ENCODE data around the gene DMD. TPM values are rescaled to one million over a fixed set of nuclear protein-coding genes. Genes with fewer than 3 reads are reported as not detected.

Gene DMD
- total RNA-seq, 2 experiments from 2014 or later = 0.14 to 0.37 TPM

- CTCF ChIA-PET = no interaction called here
- Mint-ChIP-seq H3K9me3 (no peaks in the 10 kb centered on the region), H3K36me3 (ENCODE audit: low read depth) (no peaks in the 10 kb centered on the region), H3K27me3 (ENCODE audit: low read depth) (no peaks in the 10 kb centered on the region), H3K4me3 (no peak overlapping the region), H3K4me1 (ENCODE audit: low read depth) (no peaks in the 10 kb centered on the region), H3K27ac (no peak overlapping the region)
- intact Hi-C loops (cut with micrococcal nuclease) = no loop called here
- DNase-seq = no peak
Measured at GRCh38 chrX:31320740-31321139, 1890.6 kb downstream of the DMD start.

- no peaks in the 10 kb centered on the region for H3K36me3 Mint-ChIP-seq (ENCODE audit: low read depth)
- no peaks in the 10 kb centered on the region for H3K27me3 Mint-ChIP-seq (ENCODE audit: low read depth)
- DNase-seq = no peak
- CTCF ChIA-PET = no interaction called here
- H3K9me3 Mint-ChIP-seq = no peaks in the 10 kb centered on the region
- H3K4me1 Mint-ChIP-seq (ENCODE audit: low read depth) = no peaks in the 10 kb centered on the region
- H3K27ac Mint-ChIP-seq = no peak overlapping the region
- H3K4me3 Mint-ChIP-seq = no peak overlapping the region
- intact Hi-C loops (cut with micrococcal nuclease) = no loop called here
Measured at GRCh38 chrX:31319586-31319985, 1891.8 kb downstream of the DMD start.

- no peak overlapping the region for H3K4me3 Mint-ChIP-seq
- intact Hi-C loops (cut with micrococcal nuclease) = no loop called here
- H3K9me3 Mint-ChIP-seq = no peaks in the 10 kb centered on the region
- H3K36me3 Mint-ChIP-seq (ENCODE audit: low read depth) = no peaks in the 10 kb centered on the region
- CTCF ChIA-PET = no interaction called here
- no peak for DNase-seq
- H3K27ac Mint-ChIP-seq = no peak overlapping the region
- H3K4me1 Mint-ChIP-seq (ENCODE audit: low read depth) = no peaks in the 10 kb centered on the region
- H3K27me3 Mint-ChIP-seq (ENCODE audit: low read depth) = no peaks in the 10 kb centered on the region
Measured at GRCh38 chrX:31318866-31319265, 1892.5 kb downstream of the DMD start.

GRCh38 chrX:31316340-31316991 is 1894.9 kb downstream of the DMD start:
- DNase-seq = no peak
- Mint-ChIP-seq H3K9me3 (no peaks in the 10 kb centered on the region), H3K4me1 (ENCODE audit: low read depth) (no peaks in the 10 kb centered on the region), H3K36me3 (ENCODE audit: low read depth) (no peaks in the 10 kb centered on the region), H3K27ac (no peak overlapping the region), H3K27me3 (ENCODE audit: low read depth) (no peaks in the 10 kb centered on the region), H3K4me3 (no peak overlapping the region)
- intact Hi-C loops (cut with micrococcal nuclease) = no loop called here
- CTCF ChIA-PET = interaction anchor here (0.6 kb wide), 1 partner anchor 96 kb away, joined by 3 read pairs; no protein-coding TSS in a partner anchor

GRCh38 chrX:31314921-31315320 is 1896.4 kb downstream of the DMD start:
- H3K4me3 Mint-ChIP-seq = no peak overlapping the region
- H3K4me1 Mint-ChIP-seq (ENCODE audit: low read depth) = no peaks in the 10 kb centered on the region
- no peaks in the 10 kb centered on the region for H3K27me3 Mint-ChIP-seq (ENCODE audit: low read depth)
- no peak for DNase-seq
- no peak overlapping the region for H3K27ac Mint-ChIP-seq
- CTCF ChIA-PET = no interaction called here
- intact Hi-C loops (cut with micrococcal nuclease) = no loop called here
- H3K36me3 Mint-ChIP-seq (ENCODE audit: low read depth) = no peaks in the 10 kb centered on the region
- H3K9me3 Mint-ChIP-seq = no peaks in the 10 kb centered on the region

GRCh38 chrX:31307952-31308351 is 1903.4 kb downstream of the DMD start:
- H3K9me3 Mint-ChIP-seq = no peaks in the 10 kb centered on the region
- no peaks in the 10 kb centered on the region for H3K36me3 Mint-ChIP-seq (ENCODE audit: low read depth)
- DNase-seq = no peak
- CTCF ChIA-PET = no interaction called here
- H3K4me3 Mint-ChIP-seq = no peak overlapping the region
- intact Hi-C loops (cut with micrococcal nuclease) = no loop called here
- no peak overlapping the region for H3K27ac Mint-ChIP-seq
- H3K27me3 Mint-ChIP-seq (ENCODE audit: low read depth) = peaks cover 2% of the 10 kb centered on the region
- no peaks in the 10 kb centered on the region for H3K4me1 Mint-ChIP-seq (ENCODE audit: low read depth)

- intact Hi-C loops (cut with micrococcal nuclease) = no loop called here
- Mint-ChIP-seq H3K9me3 (no peaks in the 10 kb centered on the region), H3K27ac (no peak overlapping the region), H3K36me3 (ENCODE audit: low read depth) (no peaks in the 10 kb centered on the region), H3K4me3 (no peak overlapping the region), H3K4me1 (ENCODE audit: low read depth) (no peaks in the 10 kb centered on the region), H3K27me3 (ENCODE audit: low read depth) (peaks cover 2% of the 10 kb centered on the region)
- CTCF ChIA-PET = interaction anchor here (0.6 kb wide), 1 partner anchor 29 kb away, joined by 3 read pairs; no protein-coding TSS in a partner anchor
- DNase-seq = no peak
Measured at GRCh38 chrX:31302573-31303075, 1908.7 kb downstream of the DMD start.

- peaks cover 2% of the 10 kb centered on the region for H3K27me3 Mint-ChIP-seq (ENCODE audit: low read depth)
- no peaks in the 10 kb centered on the region for H3K4me1 Mint-ChIP-seq (ENCODE audit: low read depth)
- intact Hi-C loops (cut with micrococcal nuclease) = no loop called here
- no peak overlapping the region for H3K27ac Mint-ChIP-seq
- H3K9me3 Mint-ChIP-seq = no peaks in the 10 kb centered on the region
- H3K4me3 Mint-ChIP-seq = no peak overlapping the region
- no peaks in the 10 kb centered on the region for H3K36me3 Mint-ChIP-seq (ENCODE audit: low read depth)
- CTCF ChIA-PET = no interaction called here
- no peak for DNase-seq
Measured at GRCh38 chrX:31301941-31302340, 1909.4 kb downstream of the DMD start.

- H3K27me3 Mint-ChIP-seq (ENCODE audit: low read depth) = peaks cover 2% of the 10 kb centered on the region
- intact Hi-C loops (cut with micrococcal nuclease) = no loop called here
- H3K27ac Mint-ChIP-seq = no peak overlapping the region
- no peaks in the 10 kb centered on the region for H3K9me3 Mint-ChIP-seq
- H3K4me1 Mint-ChIP-seq (ENCODE audit: low read depth) = no peaks in the 10 kb centered on the region
- H3K36me3 Mint-ChIP-seq (ENCODE audit: low read depth) = no peaks in the 10 kb centered on the region
- no peak overlapping the region for H3K4me3 Mint-ChIP-seq
- CTCF ChIA-PET = no interaction called here
- no peak for DNase-seq
Measured at GRCh38 chrX:31301203-31301602, 1910.1 kb downstream of the DMD start.

- CTCF ChIA-PET = no interaction called here
- intact Hi-C loops (cut with micrococcal nuclease) = loop anchor here (10.0 kb wide), 1 partner anchor 324 kb away; no protein-coding TSS in a partner anchor
- no peaks in the 10 kb centered on the region for H3K36me3 Mint-ChIP-seq (ENCODE audit: low read depth)
- H3K9me3 Mint-ChIP-seq = no peaks in the 10 kb centered on the region
- no peak for DNase-seq
- H3K27ac Mint-ChIP-seq = no peak overlapping the region
- H3K27me3 Mint-ChIP-seq (ENCODE audit: low read depth) = no peaks in the 10 kb centered on the region
- no peak overlapping the region for H3K4me3 Mint-ChIP-seq
- no peaks in the 10 kb centered on the region for H3K4me1 Mint-ChIP-seq (ENCODE audit: low read depth)
Measured at GRCh38 chrX:31298916-31299315, 1912.4 kb downstream of the DMD start.

- CTCF ChIA-PET = no interaction called here
- no peaks in the 10 kb centered on the region for H3K4me1 Mint-ChIP-seq (ENCODE audit: low read depth)
Measured at GRCh38 chrX:31297881-31298280, 1913.5 kb downstream of the DMD start.

GRCh38 chrX:31294475-31294874 is 1916.9 kb downstream of the DMD start:
- no peaks in the 10 kb centered on the region for H3K36me3 Mint-ChIP-seq (ENCODE audit: low read depth)
- H3K4me1 Mint-ChIP-seq (ENCODE audit: low read depth) = no peaks in the 10 kb centered on the region
- H3K27me3 Mint-ChIP-seq (ENCODE audit: low read depth) = no peaks in the 10 kb centered on the region
- H3K4me3 Mint-ChIP-seq = no peak overlapping the region
- no peaks in the 10 kb centered on the region for H3K9me3 Mint-ChIP-seq
- intact Hi-C loops (cut with micrococcal nuclease) = loop anchor here (10.0 kb wide), 1 partner anchor 320 kb away; no protein-coding TSS in a partner anchor
- no peak overlapping the region for H3K27ac Mint-ChIP-seq
- no peak for DNase-seq
- CTCF ChIA-PET = no interaction called here

More at GRCh38 chrX:31297881-31298280, 1913.5 kb downstream of the DMD start:
- Mint-ChIP-seq H3K4me3 (no peak overlapping the region), H3K27ac (no peak overlapping the region), H3K9me3 (no peaks in the 10 kb centered on the region), H3K27me3 (ENCODE audit: low read depth) (no peaks in the 10 kb centered on the region), H3K36me3 (ENCODE audit: low read depth) (no peaks in the 10 kb centered on the region)
- intact Hi-C loops (cut with micrococcal nuclease) = loop anchor here (10.0 kb wide), 1 partner anchor 323 kb away; no protein-coding TSS in a partner anchor
- no peak for DNase-seq

GRCh38 chrX:31293409-31293808 is 1917.9 kb downstream of the DMD start:
- H3K36me3 Mint-ChIP-seq (ENCODE audit: low read depth) = no peaks in the 10 kb centered on the region
- CTCF ChIA-PET = no interaction called here
- DNase-seq = no peak

More at GRCh38 chrX:31293409-31293808, 1917.9 kb downstream of the DMD start:
- Mint-ChIP-seq H3K27me3 (ENCODE audit: low read depth) (no peaks in the 10 kb centered on the region), H3K9me3 (no peaks in the 10 kb centered on the region), H3K4me3 (no peak overlapping the region), H3K4me1 (ENCODE audit: low read depth) (no peaks in the 10 kb centered on the region), H3K27ac (no peak overlapping the region)
- intact Hi-C loops (cut with micrococcal nuclease) = loop anchor here (1.0 to 10.0 kb wide), 2 partner anchors 256 to 319 kb away; no protein-coding TSS in a partner anchor
